Thoracic aorta (tissue), 2 donors: Measurements from ENCODE around the gene NKX1-2. TPM values are rescaled to one million over a fixed set of nuclear protein-coding genes. Genes with fewer than 3 reads are reported as not detected.
A peak's percentile ranks its signal among the peaks of the same experiment; 100 is the strongest.

Experiments used
- ATAC-seq: fragments of 150-250 bp; one replicate; pipeline ENCODE4 v1.8.0; 2017; ENCODE audit warnings: low read depth; ENCODE audit not compliant: insufficient number of reproducible peaks, low FRiP score
- DNase-seq: peaks from one replicate; pipeline ENCODE4 v3.0.0-alpha.2; 2020; ENCODE audit warnings: low spot score
- H3K27ac ChIP-seq, 2 donors: fragments of 200-600 bp; sonication (generic); 1 replicate in 1 of 2; 2 replicates in 1 of 2; pipeline ENCODE4 v1.5.1; 2016; ENCODE audit warnings: mild to moderate bottlenecking in 2 of 2, moderate library complexity in 2 of 2
- H3K27me3 ChIP-seq: fragments of 200-600 bp; sonication (generic); replicated peaks from 2 replicates; pipeline ENCODE4 v1.6.0; 2016; ENCODE audit warnings: mild to moderate bottlenecking; ENCODE audit not compliant: insufficient read depth
- H3K36me3 ChIP-seq: fragments of 200-600 bp; sonication (generic); one replicate; pipeline ENCODE4 v1.5.1; 2016
- H3K4me1 ChIP-seq, 2 donors: fragments of 200-600 bp; sonication (generic); 1 replicate in 1 of 2; 2 replicates in 1 of 2; pipeline versions ENCODE4 v1.5.1 to v1.6.0; 2016; ENCODE audit warnings: low read depth in 2 of 2, mild to moderate bottlenecking in 1 of 2; ENCODE audit not compliant: control insufficient read depth in 1 of 2
- H3K4me3 ChIP-seq: fragments of 200-600 bp; sonication (generic); 2 replicates; pipeline ENCODE4 v1.5.1; 2016; ENCODE audit warnings: mild to moderate bottlenecking
- H3K9me3 ChIP-seq: fragments of 200-600 bp; sonication (generic); 2 replicates; pipeline ENCODE4 v1.5.1; 2016
- CTCF ChIP-seq: fragments of 200-600 bp; sonication (generic); IDR thresholded peaks from one replicate; pipeline ENCODE4 v1.5.1; 2019; ENCODE audit warnings: antibody characterized with exemption
- total RNA-seq, 2 donors: library from RNA; depleted of rRNA; stranded (reverse); fragments of >200 nt; gene quantifications; one replicate each; pipeline versions ENCODE4 v1.1.0 to v1.2.3, GENCODE V29; 2016

The NKX1-2 gene
- total RNA-seq, 2 donors from 2014 or later: not detected

GRCh38 chr10:124450783-124451057 lies 885 bp upstream of the NKX1-2 start:
- Histone ChIP-seq H3K36me3 (no peaks in the 10 kb centered on the region), H3K4me3 (no peak overlapping the region), H3K9me3 (no peaks in the 10 kb centered on the region), H3K4me1 (peaks cover 14 to 33% of the 10 kb centered on the region in 2 donors), H3K27ac (no peak overlapping the region), H3K27me3 (peaks cover 7% of the 10 kb centered on the region)
- DNase-seq (no peak), ATAC-seq (no peak)
- no peak for TF ChIP-seq CTCF

GRCh38 chr10:124449170-124450011 lies 444 bp downstream of the NKX1-2 start:
- no peak for TF ChIP-seq CTCF
- Histone ChIP-seq H3K36me3 (no peaks in the 10 kb centered on the region), H3K27ac (no peak overlapping the region), H3K4me1 (peaks cover 14 to 33% of the 10 kb centered on the region in 2 donors), H3K4me3 (peak overlapping the region; percentile 7), H3K27me3 (peaks cover 7% of the 10 kb centered on the region), H3K9me3 (no peaks in the 10 kb centered on the region)
- no peak for DNase-seq
- ATAC-seq: no peak

- H3K27me3 ChIP-seq: peaks cover 7% of the 10 kb centered on the region
- no peaks in the 10 kb centered on the region for H3K9me3 ChIP-seq
- ATAC-seq: no peak
Observed at GRCh38 chr10:124448696-124449169, 1.1 kb downstream of the NKX1-2 start.

GRCh38 chr10:124447751-124448466 lies 1.9 kb downstream of the NKX1-2 start:
- peak overlapping the region; percentile 55 for H3K4me3 ChIP-seq
- no peak for ATAC-seq
- H3K4me1 ChIP-seq: peaks cover 14 to 33% of the 10 kb centered on the region in 2 donors
- no peaks in the 10 kb centered on the region for H3K9me3 ChIP-seq
- peaks cover 7% of the 10 kb centered on the region for H3K27me3 ChIP-seq
- TF ChIP-seq CTCF: no peak
- H3K36me3 ChIP-seq: no peaks in the 10 kb centered on the region
- no peak overlapping the region for H3K27ac ChIP-seq
- DNase-seq: no peak

More at GRCh38 chr10:124448696-124449169, 1.1 kb downstream of the NKX1-2 start:
- Histone ChIP-seq H3K4me3 (no peak overlapping the region), H3K36me3 (no peaks in the 10 kb centered on the region), H3K4me1 (peaks cover 14 to 33% of the 10 kb centered on the region in 2 donors), H3K27ac (no peak overlapping the region)
- no peak for DNase-seq
- no peak for TF ChIP-seq CTCF
